GM10847 (cell line): ENCODE data around the gene MYLK2.

Experiments
- POLR2A ChIP-seq: IDR thresholded peaks from 2 replicates; pipeline ENCODE4 v1.6.1; 2011; ENCODE audit not compliant: insufficient read length; ENCODE audit errors: extremely low read depth

MYLK2 gene

GRCh38 chr20:31851240-31851955, 32.2 kb downstream of the MYLK2 start:
- TF ChIP-seq POLR2A = no peak

DNA sequence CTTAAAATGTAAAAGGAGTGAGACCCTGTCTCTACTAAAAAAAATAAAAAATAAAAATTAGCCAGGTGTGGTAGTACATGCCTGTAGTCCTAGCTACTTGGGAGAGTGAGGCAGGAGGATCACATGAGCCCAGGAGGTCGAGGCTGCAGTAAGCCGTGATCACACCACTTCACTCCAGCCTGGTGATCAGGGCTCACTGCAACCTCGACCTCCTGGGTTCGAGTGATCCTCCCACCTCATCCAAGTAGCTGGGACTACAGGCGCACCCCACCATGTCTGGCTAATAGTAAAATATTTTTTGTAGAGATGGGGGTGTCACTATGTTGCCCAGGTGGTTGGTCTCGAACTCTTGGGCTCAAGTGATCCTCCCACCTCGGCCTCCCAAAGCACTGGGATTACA, 34.3 kb downstream of the MYLK2 start:
- TF ChIP-seq POLR2A = no peak

- no peak for TF ChIP-seq POLR2A
Measured at GRCh38 chr20:31856516-31856915, 37.4 kb downstream of the MYLK2 start.

- TF ChIP-seq POLR2A = no peak
Measured at GRCh38 chr20:31857861-31858759, 39.0 kb downstream of the MYLK2 start.

GRCh38 chr20:31858760-31859083, 39.6 kb downstream of the MYLK2 start:
- TF ChIP-seq POLR2A = no peak

DNA sequence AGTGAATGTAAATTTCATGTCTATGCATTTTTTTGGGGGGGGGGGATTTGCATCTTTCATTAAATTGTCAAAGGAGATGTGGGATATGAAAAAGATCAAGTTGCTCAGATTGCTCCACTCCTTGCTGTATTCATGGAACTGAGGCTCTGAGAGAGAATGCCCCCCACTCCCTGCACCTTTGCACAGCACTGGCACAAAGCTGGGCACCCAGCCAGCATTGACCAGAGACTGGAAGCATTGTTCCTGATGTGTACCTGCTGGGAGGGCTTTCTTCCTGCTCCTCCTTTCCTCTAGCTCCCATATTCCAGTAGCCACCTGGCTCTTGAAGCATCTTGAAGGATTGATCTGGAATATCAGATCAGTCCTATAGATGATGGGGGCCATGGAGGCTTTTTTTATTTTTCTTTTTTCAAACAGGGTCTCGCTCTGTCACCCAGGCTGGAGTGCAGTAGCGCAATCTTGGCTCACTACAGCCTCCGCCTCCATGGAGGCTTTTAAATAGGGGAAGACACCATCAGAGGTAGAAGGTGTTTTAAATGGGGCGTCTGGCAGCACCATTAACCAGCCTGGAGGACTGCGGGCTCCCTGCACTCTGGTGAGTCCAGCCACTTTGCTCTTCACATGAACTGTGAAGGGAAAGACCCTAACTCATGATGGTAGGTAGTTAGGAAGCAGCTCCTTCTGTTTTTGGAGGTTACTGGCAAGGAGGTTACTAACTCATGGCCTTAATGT, 40.3 kb downstream of the MYLK2 start:
- no peak for TF ChIP-seq POLR2A

- TF ChIP-seq POLR2A = no peak
Measured at GRCh38 chr20:31859998-31860380, 40.8 kb downstream of the MYLK2 start.

GRCh38 chr20:31860390-31861134, 41.4 kb downstream of the MYLK2 start:
- no peak for TF ChIP-seq POLR2A

DNA sequence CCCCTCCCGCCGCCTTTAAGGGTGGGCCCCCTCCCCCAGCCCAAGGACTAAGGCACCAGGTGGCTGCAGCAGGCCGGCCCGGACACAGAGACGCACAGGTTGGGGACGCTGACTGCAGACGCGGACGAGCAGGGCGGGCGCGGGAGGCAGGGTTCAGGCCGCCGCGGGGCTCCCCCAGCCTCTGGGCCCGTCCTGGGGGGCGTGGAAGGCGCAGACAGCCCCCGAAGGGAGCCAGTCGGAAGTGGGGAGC, 41.9 kb downstream of the MYLK2 start:
- no peak for TF ChIP-seq POLR2A

- no peak for TF ChIP-seq POLR2A
Measured at GRCh38 chr20:31861385-31862156, 42.4 kb downstream of the MYLK2 start.

DNA sequence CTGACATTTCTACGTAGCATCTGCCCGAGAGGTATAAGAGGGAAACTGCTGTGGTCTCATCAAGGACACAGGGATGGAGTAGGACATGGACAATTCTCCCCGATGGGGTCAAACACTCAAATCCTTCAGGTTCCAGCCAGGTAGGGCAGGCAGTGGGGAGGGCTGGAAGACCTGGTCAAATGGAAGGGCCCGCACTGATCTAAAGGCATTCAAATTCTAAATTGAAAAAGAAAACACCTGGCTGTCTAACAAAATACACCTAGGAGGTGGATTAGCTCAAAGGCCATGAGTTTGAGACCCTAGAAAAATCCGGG, 43.0 kb downstream of the MYLK2 start:
- no peak for TF ChIP-seq POLR2A

- no peak for TF ChIP-seq POLR2A
Measured at GRCh38 chr20:31862506-31862905, 43.4 kb downstream of the MYLK2 start.

GRCh38 chr20:31863296-31864085, 44.3 kb downstream of the MYLK2 start:
- no peak for TF ChIP-seq POLR2A
